ENCODE results near the gene GNAS-AS1. TPM values are rescaled to one million over a fixed set of nuclear protein-coding genes. Genes with fewer than 3 reads are reported as not detected.
A peak's percentile ranks its signal among the peaks of the same experiment; 100 is the strongest.

The GNAS-AS1 gene
- total RNA-seq, 1 donor from 2014 or later = 0.25 TPM

DNA sequence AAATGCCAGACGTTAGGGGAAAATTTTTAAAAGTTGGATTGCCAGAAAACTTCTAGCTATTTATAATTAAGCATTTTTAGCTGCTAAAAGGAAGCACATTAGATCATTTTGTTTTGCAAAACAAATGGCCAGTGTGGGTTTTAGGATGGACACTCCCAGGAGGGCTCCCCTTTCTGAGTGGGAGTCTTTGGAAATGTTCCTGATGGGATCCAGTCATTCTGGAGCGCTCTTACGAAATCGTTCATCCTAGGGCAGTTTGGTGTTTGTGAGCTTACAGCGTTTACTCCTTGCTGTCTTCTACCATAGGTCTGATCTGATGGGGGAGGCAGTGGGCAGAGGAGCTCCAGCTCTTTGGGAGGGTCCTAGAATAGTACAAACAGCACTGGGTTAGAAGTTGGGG lies 16.5 kb upstream of the GNAS-AS1 start:
- intact Hi-C loops (cut with micrococcal nuclease) = loop anchor here (5.0 kb wide), 1 partner anchor 355 kb away; no protein-coding TSS in a partner anchor
- no peaks in the 10 kb centered on the region for H3K4me1 ChIP-seq
- no peak overlapping the region for H3K27ac ChIP-seq (replicated peaks)
- TF ChIP-seq, protein P1, sequence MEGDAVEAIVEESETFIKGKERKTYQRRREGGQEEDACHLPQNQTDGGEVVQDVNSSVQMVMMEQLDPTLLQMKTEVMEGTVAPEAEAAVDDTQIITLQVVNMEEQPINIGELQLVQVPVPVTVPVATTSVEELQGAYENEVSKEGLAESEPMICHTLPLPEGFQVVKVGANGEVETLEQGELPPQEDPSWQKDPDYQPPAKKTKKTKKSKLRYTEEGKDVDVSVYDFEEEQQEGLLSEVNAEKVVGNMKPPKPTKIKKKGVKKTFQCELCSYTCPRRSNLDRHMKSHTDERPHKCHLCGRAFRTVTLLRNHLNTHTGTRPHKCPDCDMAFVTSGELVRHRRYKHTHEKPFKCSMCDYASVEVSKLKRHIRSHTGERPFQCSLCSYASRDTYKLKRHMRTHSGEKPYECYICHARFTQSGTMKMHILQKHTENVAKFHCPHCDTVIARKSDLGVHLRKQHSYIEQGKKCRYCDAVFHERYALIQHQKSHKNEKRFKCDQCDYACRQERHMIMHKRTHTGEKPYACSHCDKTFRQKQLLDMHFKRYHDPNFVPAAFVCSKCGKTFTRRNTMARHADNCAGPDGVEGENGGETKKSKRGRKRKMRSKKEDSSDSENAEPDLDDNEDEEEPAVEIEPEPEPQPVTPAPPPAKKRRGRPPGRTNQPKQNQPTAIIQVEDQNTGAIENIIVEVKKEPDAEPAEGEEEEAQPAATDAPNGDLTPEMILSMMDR (IDR thresholded peaks at IDR 0.05; ENCODE audit: borderline replicate concordance) = no peak
- peaks cover 15% of the 10 kb centered on the region for H3K27me3 ChIP-seq (ENCODE audit: low read depth)
- no peaks in the 10 kb centered on the region for H3K9me3 ChIP-seq (replicated peaks)
- no peaks in the 10 kb centered on the region for H3K36me3 ChIP-seq
- DNase-seq = no peak
- no peak overlapping the region for H3K4me3 ChIP-seq

DNA sequence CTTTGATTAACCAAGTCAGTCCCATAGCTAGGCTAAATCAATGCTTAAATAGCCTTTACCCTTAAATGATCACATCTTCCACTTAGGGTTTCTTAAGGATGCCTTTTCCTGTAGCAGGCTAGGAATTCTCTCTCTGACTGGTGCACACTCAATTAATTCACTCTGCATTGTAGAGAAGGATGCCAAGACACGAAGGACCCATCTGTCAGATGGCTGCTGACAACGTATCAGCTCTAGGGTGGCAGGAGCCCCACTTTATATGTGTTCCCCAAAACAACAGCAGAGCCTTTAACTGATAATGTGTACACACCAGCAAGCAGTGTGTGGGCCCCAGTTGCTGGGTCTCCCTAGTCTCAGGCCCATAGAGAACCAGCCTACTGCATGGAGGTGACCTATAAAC lies 15.1 kb upstream of the GNAS-AS1 start:
- no peaks in the 10 kb centered on the region for H3K9me3 ChIP-seq (replicated peaks)
- no peak for DNase-seq
- no peak overlapping the region for H3K27ac ChIP-seq (replicated peaks)
- H3K36me3 ChIP-seq = no peaks in the 10 kb centered on the region
- TF ChIP-seq, protein P1 (IDR thresholded peaks at IDR 0.05; ENCODE audit: borderline replicate concordance) = no peak
- intact Hi-C loops (cut with micrococcal nuclease) = loop anchor here (5.0 kb wide), 1 partner anchor 356 kb away; no protein-coding TSS in a partner anchor
- no peaks in the 10 kb centered on the region for H3K4me1 ChIP-seq
- peaks cover 27% of the 10 kb centered on the region for H3K27me3 ChIP-seq (ENCODE audit: low read depth)
- H3K4me3 ChIP-seq = no peak overlapping the region

DNA sequence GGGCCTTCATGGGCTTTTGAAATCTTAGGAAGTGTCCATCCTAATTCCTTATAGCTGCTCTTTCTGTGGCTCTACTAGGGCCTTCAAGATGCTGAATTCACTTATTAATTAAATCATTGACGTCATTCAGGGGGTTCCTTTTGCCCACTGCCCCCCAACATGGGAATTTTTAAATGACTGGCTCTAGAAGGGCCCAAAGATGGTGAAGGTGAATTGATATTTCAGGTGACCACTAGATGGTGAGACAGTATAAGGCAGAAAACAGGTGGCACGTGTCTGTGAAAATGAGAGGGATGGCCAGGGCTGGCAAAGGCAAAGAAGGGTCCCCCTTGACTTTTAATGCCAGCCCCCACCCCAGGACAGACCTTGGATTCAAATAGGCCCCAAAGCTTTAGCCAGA lies 13.6 kb upstream of the GNAS-AS1 start:
- DNase-seq = no peak
- TF ChIP-seq, protein P1 (IDR thresholded peaks at IDR 0.05; ENCODE audit: borderline replicate concordance) = peak; percentile 31
- Histone ChIP-seq H3K9me3 (replicated peaks) (no peaks in the 10 kb centered on the region), H3K4me1 (no peaks in the 10 kb centered on the region), H3K27me3 (ENCODE audit: low read depth) (peaks cover 39% of the 10 kb centered on the region), H3K36me3 (no peaks in the 10 kb centered on the region), H3K27ac (replicated peaks) (no peak overlapping the region), H3K4me3 (no peak overlapping the region)
- intact Hi-C loops (cut with micrococcal nuclease) = no loop called here

DNA sequence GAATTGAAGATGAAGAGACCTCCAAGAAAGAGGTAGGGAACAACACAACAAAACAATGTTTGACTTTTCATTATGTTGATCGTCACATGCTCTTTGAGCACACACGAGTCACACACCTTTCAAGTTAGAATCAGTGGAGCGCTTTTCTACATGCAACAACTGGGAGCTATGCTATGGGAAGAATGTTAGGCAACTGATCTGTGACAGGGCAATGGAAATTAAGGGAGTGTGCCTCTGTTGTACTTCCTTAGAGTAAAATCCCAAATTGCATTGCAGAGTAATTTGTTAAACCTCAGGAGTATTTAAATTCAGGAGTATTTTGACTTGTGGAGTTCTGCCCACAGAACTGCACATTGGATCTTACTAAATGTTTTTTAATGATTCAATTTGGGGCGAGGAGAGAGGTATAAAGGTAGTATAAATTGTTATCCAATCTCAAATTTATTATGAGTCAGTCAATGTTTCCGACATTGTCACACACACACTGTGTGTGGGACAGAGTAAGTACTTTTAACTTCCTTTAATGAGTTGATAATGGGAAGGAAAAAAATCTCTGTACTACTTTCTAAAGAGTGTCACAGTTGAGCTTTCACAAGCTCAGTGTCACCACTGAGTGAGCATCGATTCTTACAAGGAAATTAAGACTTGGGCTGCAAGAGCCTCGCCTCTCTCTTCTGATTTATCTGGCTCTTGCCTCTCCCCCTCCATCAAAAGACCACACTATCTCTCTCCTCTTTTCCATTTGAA lies 12.5 kb upstream of the GNAS-AS1 start:
- intact Hi-C loops (cut with micrococcal nuclease) = no loop called here
- TF ChIP-seq, protein P1 (IDR thresholded peaks at IDR 0.05; ENCODE audit: borderline replicate concordance) = no peak
- Histone ChIP-seq H3K4me3 (no peak overlapping the region), H3K36me3 (no peaks in the 10 kb centered on the region), H3K27me3 (ENCODE audit: low read depth) (peaks cover 40% of the 10 kb centered on the region), H3K9me3 (replicated peaks) (no peaks in the 10 kb centered on the region), H3K4me1 (no peaks in the 10 kb centered on the region), H3K27ac (replicated peaks) (no peak overlapping the region)
- DNase-seq = no peak

DNA sequence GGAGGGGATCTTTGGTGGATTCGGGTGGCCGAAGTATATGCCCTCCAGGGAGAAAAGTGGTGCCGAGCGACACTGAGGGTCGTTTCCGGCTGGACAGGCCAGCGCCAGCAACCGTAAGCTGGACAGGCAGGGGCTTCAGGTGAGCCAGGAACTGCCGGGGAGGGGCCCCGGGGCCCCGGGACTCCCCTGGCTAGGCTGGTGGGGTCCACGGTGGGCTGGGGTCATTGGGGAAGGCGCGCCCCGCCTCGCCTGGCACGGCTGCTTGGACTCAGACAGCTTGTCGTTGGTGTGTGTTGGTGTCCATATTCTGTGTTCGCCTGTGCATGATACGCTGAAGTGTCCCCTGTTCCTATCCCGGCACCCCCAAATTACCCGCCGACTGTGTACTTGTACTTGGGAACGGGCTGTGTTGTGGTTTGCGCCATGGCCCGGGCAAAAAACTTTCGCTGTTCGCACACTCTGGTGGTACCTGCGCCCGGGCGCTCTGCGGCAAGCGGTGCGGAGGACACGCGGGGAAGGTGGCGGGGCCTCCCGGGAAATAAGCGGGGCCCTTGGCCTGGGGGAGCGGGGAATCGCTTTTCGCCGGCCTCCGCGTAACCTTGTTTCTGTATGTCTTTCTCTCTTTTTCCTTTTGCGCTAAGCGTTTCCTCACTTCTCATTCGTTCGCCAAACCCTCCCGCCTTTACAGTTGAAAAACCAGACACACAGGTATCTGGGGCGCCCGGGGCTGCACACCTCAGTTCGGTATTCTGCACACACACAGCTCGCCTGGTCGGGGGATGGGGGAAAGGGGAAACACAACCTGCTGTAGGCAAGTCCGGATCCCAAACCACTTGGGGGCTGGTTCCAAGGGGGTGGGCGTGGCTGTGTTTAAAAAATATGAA lies 5.0 kb upstream of the GNAS-AS1 start:
- Histone ChIP-seq H3K36me3 (no peaks in the 10 kb centered on the region), H3K9me3 (replicated peaks) (no peaks in the 10 kb centered on the region), H3K27me3 (ENCODE audit: low read depth) (peaks cover 90% of the 10 kb centered on the region), H3K4me3 (peak overlapping the region; percentile 55), H3K4me1 (peaks cover 32% of the 10 kb centered on the region), H3K27ac (replicated peaks) (no peak overlapping the region)
- TF ChIP-seq, protein P1 (IDR thresholded peaks at IDR 0.05; ENCODE audit: borderline replicate concordance) = no peak
- intact Hi-C loops (cut with micrococcal nuclease) = no loop called here
- no peak for DNase-seq

All from left ventricle myocardium inferior (tissue), 1 donor.